ENCODE results near the gene TGFBR3L.
A peak's percentile ranks its signal among the peaks of the same experiment; 100 is the strongest.
"Not testable (repeated sequence)": the region's sequence is repeated elsewhere in the genome, so short reads cannot be mapped to it uniquely, and the experiment has no call there.

TGFBR3L gene

GRCh38 chr19:7930765-7931164, 16.1 kb downstream of the TGFBR3L start:
- DNase-seq: no peak

- no peak for DNase-seq
Measured at GRCh38 chr19:7931221-7932061, 16.8 kb downstream of the TGFBR3L start.

GRCh38 chr19:7932276-7932929, 17.8 kb downstream of the TGFBR3L start:
- no peak for DNase-seq

- DNase-seq: no peak
Measured at GRCh38 chr19:7932930-7933300, 18.3 kb downstream of the TGFBR3L start.

GRCh38 chr19:7933411-7933810, 18.8 kb downstream of the TGFBR3L start:
- no peak for DNase-seq

- no peak for DNase-seq
Measured at GRCh38 chr19:7933828-7934725, 19.4 kb downstream of the TGFBR3L start.

- no peak for DNase-seq
Measured at GRCh38 chr19:7934766-7935165, 20.1 kb downstream of the TGFBR3L start.

GRCh38 chr19:7940841-7941240, 26.2 kb downstream of the TGFBR3L start:
- DNase-seq: no peak

GRCh38 chr19:7941895-7942596, 27.4 kb downstream of the TGFBR3L start:
- DNase-seq: no peak

- DNase-seq: no peak
Measured at GRCh38 chr19:7942981-7943443, 28.4 kb downstream of the TGFBR3L start.

GRCh38 chr19:7943444-7944176, 29.0 kb downstream of the TGFBR3L start, which contains the start of gene TIMM44:
Gene TIMM44 (minus strand): TSS chr19:7943666. CDS start chr19:7943651, 15 bp downstream.
- peak; percentile 96 to 99 for DNase-seq

- DNase-seq: peak; percentile 72
Measured at GRCh38 chr19:7944177-7944761, 29.6 kb downstream of the TGFBR3L start.

GRCh38 chr19:7947939-7948338, 33.3 kb downstream of the TGFBR3L start:
- no peak for DNase-seq

- no peak for DNase-seq
Measured at GRCh38 chr19:7953060-7953459, 38.4 kb downstream of the TGFBR3L start.

- DNase-seq: no peak
Measured at GRCh38 chr19:7953576-7953975, 38.9 kb downstream of the TGFBR3L start.

- DNase-seq: no peak
Measured at GRCh38 chr19:7955696-7956095, 41.1 kb downstream of the TGFBR3L start.

- no peak for DNase-seq
Measured at GRCh38 chr19:7959211-7959610, 44.6 kb downstream of the TGFBR3L start.

- not testable (repeated sequence) for DNase-seq
Measured at GRCh38 chr19:7961082-7961481, 46.5 kb downstream of the TGFBR3L start.

- no peak for DNase-seq
Measured at GRCh38 chr19:7961920-7962626, 47.4 kb downstream of the TGFBR3L start.

GRCh38 chr19:7962644-7963268, 48.1 kb downstream of the TGFBR3L start:
- no peak for DNase-seq

Measured in bone marrow (tissue), 2 donors.